ENCODE results near the gene FAF1. TPM values are rescaled to one million over a fixed set of nuclear protein-coding genes. Genes with fewer than 3 reads are reported as not detected.

Gene FAF1
- total and polyA plus RNA-seq, 9 of the 15 experiments (the other 6 are each of a cell fraction or from before 2014, with no cell fraction given) = 48.7 to 225 (median 118) TPM

GRCh38 chr1:50527249-50527986 is 432.6 kb downstream of the FAF1 start (continued):
- no peak for TF ChIP-seq MTA2 (IDR thresholded peaks at IDR 0.05; ENCODE audit: low read depth)
- no peak for TF ChIP-seq SOX6 (IDR thresholded peaks at IDR 0.05)

- intact Hi-C loops (cut with micrococcal nuclease) = no loop called here
- no TSS peak for BruUV-seq (replicated peaks)
- no peak for ATAC-seq
These were observed 433.6 kb downstream of the FAF1 start for GRCh38 chr1:50526431-50526830.

More at GRCh38 chr1:50526431-50526830, 433.6 kb downstream of the FAF1 start:
- TF ChIP-seq FOXP4 (CRISPR knock-in tag; IDR thresholded peaks at IDR 0.05; ENCODE audit: borderline replicate concordance) (no peak), RBM34 (IDR thresholded peaks at IDR 0.05; ENCODE audit: borderline replicate concordance, insufficient read depth, low read length) (no peak), HNRNPUL1 (IDR thresholded peaks at IDR 0.05; ENCODE audit: low read length) (no peak), KAT7 (CRISPR knock-in tag; IDR thresholded peaks at IDR 0.05; ENCODE audit: borderline replicate concordance) (no peak), ELK1 (CRISPR knock-in tag; IDR thresholded peaks at IDR 0.05) (no peak), TCF7L2 (IDR thresholded peaks at IDR 0.05; ENCODE audit: low read depth, low read length) (no peak), CTCFL (IDR thresholded peaks at IDR 0.05; ENCODE audit: borderline replicate concordance, insufficient read depth, low read depth, low read length, poor library complexity, severe bottlenecking) (no peak), TCF15 (CRISPR knock-in tag; IDR thresholded peaks at IDR 0.05) (no peak), ZKSCAN3 (CRISPR knock-in tag; IDR thresholded peaks at IDR 0.05) (no peak), NR3C1 (CRISPR knock-in tag; IDR thresholded peaks at IDR 0.05) (no peak), MTA2 (IDR thresholded peaks at IDR 0.05; ENCODE audit: low read depth) (no peak), GATAD2A (IDR thresholded peaks at IDR 0.05) (no peak), CBFA2T2 (conservative IDR thresholded peaks at IDR 0.05) (no peak)
- Histone ChIP-seq H3K4me3 (no peak overlapping the region), H2AFZ (ENCODE audit: low read depth, low read length) (no peak overlapping the region), H3K36me3 (ENCODE audit: control insufficient read depth, insufficient read depth, low read length) (peaks cover 31% of the 10 kb centered on the region; the same call in 2 of the 3 replicates), H3K9me3 (replicated peaks; ENCODE audit: control insufficient read depth, insufficient read depth, low read depth, low read length) (no peaks in the 10 kb centered on the region), H3K9ac (ENCODE audit: insufficient read depth in 1 of 2, low read depth in 2 of 2, low read length in 2 of 2) (no peak overlapping the region), H3K4me2 (ENCODE audit: insufficient read depth, low read length) (no peak overlapping the region), H3K27ac (ENCODE audit: extremely low read depth, low read depth, low read length) (no peak overlapping the region), H3K79me2 (ENCODE audit: control insufficient read depth, insufficient read depth, low read length) (no peaks in the 10 kb centered on the region), H3K9me1 (ENCODE audit: control insufficient read depth, insufficient read depth, low read length) (no peaks in the 10 kb centered on the region), H4K20me1 (replicated peaks; ENCODE audit: control insufficient read depth, insufficient read depth, low read length) (no peaks in the 10 kb centered on the region), H3K27me3 (ENCODE audit: control insufficient read depth in 2 of 2, insufficient read depth in 2 of 2, low read length in 2 of 2) (no peaks in the 10 kb centered on the region), H3K4me1 (replicated peaks in 1 of 2; ENCODE audit: control insufficient read depth in 2 of 2, insufficient read depth in 2 of 2, low read length in 2 of 2) (no peaks in the 10 kb centered on the region)
- no peak for FAIRE-seq
- POLR2A ChIA-PET = no interaction called here
- WGBS (ENCODE audit: insufficient coverage, low coverage, missing lambda C conversion rate) = 89% methylated on average over 1 of the region's 1 CpG
- no peak for DNase-seq (ENCODE audit: extremely low read depth in 1 of 4, low spot score in 3 of 4)
- in situ Hi-C loops (cut with MboI) = no loop called here
- CTCF ChIA-PET (ENCODE audit: low intra/inter-chr PET ratio) = no interaction called here

Measured in K562 (cell line).